ENCODE data around the gene FYCO1.
"Not testable (repeated sequence)": the region's sequence is repeated elsewhere in the genome, so short reads cannot be mapped to it uniquely, and the experiment has no call there.

FYCO1 gene

DNA sequence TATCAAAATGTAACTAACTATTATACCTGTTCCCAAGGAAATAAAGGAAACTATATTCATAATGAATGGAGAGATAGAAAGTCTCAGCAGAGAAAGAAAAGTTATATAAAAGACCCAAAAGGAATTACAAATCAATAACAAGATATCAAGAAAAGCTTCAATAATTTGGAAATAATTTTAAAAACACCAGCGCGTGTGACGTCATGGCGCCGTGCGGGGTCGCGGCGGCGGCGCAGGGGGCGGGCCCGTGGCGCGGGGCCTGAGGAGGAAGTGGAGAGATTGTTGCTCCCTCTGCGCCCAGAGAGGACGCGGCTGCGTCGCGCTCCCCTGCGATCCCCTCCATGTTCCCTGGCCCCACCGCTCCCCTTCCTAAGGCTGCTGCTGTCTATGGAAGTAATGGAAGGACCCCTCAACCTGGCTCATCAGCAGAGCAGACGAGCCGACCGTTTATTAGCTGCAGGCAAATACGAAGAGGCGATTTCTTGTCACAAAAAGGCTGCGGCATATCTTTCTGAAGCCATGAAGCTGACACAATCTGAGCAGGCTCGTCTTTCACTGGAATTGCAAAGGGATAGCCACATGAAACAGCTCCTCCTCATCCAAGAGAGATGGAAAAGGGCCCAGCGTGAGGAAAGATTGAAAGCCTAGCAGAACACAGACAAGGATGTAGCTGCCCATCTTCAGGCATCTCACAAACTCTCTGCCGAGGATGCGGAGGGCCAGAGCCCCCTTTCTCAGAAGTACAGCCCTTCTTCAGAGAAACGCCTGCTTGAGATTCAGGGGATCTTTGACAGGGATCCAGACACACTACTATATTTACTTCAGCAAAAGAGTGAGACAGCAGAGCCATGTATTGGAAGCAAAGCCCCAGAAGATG is 27.5 kb upstream of the FYCO1 start:
- in situ Hi-C loops (cut with MboI; ENCODE audit: low sequenced_read_pairs) = no loop called here
- no peak overlapping the region for H3K4me3 ChIP-seq
- no peak for DNase-seq (ENCODE audit: low spot score in 2 of 2)

GRCh38 chr3:46021516-46021915 is 25.9 kb upstream of the FYCO1 start:
- no peaks in the 10 kb centered on the region for H3K36me3 ChIP-seq (replicated peaks)
- in situ Hi-C loops (cut with MboI; ENCODE audit: low sequenced_read_pairs) = no loop called here
- no peaks in the 10 kb centered on the region for H3K4me1 ChIP-seq
- no peak for DNase-seq (ENCODE audit: low spot score in 2 of 2)
- peaks cover 5% of the 10 kb centered on the region; the same call in 1 of the 2 replicates for H3K27me3 ChIP-seq (ENCODE audit: low read depth)
- no peak overlapping the region for H3K4me3 ChIP-seq
- no peaks in the 10 kb centered on the region for H3K9me3 ChIP-seq

More for the DNA sequence above, 27.5 kb upstream of the FYCO1 start:
- no peaks in the 10 kb centered on the region for H3K36me3 ChIP-seq (replicated peaks)
- peaks cover 5% of the 10 kb centered on the region; the same call in 1 of the 2 replicates for H3K27me3 ChIP-seq (ENCODE audit: low read depth)
- no peaks in the 10 kb centered on the region for H3K4me1 ChIP-seq
- H3K9me3 ChIP-seq = no peaks in the 10 kb centered on the region

DNA sequence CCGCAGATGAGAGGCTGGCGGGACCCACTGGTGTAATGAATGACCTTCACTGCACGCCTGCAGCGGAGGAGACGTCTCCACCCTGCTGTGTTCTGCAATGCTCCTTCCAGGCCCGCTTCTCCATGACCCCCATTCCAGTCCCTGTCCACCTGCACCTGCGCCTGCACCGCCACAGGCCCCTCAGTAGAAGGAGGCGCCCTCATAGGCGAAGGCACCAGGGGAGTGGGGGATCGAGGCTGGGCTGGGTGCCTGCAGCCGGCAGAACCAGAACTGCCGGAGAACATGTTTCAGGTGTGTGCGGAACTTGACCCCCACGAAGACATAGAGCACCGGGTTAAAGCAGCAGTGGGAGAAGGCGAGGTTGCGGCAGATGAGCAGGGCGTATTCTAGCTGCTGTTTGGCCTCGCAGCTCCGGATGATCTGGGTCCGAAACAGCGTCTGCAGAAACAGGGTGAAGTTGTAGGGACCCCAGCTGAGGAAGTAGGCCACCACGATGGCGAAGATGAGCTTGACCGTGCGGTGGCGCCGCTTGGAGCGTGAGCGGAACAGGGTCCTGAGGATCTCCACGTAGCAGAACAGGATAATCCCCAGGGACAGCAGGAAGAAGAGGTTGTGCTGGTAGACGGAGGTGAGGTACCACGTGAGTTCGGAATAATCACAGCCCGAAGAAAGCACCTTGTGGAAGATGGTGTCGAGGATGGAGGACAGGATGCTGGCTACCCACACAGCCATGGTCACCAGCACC is 25.3 kb upstream of the FYCO1 start:
- Histone ChIP-seq H3K9me3 (no peaks in the 10 kb centered on the region), H3K27me3 (ENCODE audit: low read depth) (peaks cover 5% of the 10 kb centered on the region; the same call in 1 of the 2 replicates), H3K4me3 (no peak overlapping the region), H3K4me1 (no peaks in the 10 kb centered on the region), H3K36me3 (replicated peaks) (no peaks in the 10 kb centered on the region)
- in situ Hi-C loops (cut with MboI; ENCODE audit: low sequenced_read_pairs) = no loop called here
- DNase-seq (ENCODE audit: low spot score in 2 of 2) = no peak

DNA sequence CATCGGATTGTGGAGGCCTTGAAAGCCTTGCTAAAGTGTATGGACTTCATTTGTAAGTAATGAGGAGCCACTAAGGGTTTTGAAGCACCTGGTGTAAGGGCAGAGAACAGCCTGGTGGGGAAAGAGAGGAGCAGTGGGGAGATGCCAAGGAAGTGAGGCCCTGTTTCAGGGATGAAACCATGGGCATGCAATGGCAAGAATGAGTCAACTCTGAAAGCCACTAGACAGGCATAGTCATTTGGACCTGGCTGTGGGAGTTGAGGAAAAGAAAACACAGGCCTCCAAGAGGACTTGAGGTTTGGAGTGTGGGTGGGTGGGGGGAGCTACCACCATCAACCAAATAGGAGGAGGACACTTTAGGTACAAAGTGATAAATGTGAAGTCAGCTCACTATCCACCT is 24.1 kb upstream of the FYCO1 start:
- Histone ChIP-seq H3K27me3 (ENCODE audit: low read depth) (peaks cover 5% of the 10 kb centered on the region; the same call in 1 of the 2 replicates), H3K4me3 (no peak overlapping the region), H3K9me3 (no peaks in the 10 kb centered on the region), H3K36me3 (replicated peaks) (no peaks in the 10 kb centered on the region), H3K4me1 (no peaks in the 10 kb centered on the region)
- in situ Hi-C loops (cut with MboI; ENCODE audit: low sequenced_read_pairs) = no loop called here
- DNase-seq (ENCODE audit: low spot score in 2 of 2) = no peak

DNA sequence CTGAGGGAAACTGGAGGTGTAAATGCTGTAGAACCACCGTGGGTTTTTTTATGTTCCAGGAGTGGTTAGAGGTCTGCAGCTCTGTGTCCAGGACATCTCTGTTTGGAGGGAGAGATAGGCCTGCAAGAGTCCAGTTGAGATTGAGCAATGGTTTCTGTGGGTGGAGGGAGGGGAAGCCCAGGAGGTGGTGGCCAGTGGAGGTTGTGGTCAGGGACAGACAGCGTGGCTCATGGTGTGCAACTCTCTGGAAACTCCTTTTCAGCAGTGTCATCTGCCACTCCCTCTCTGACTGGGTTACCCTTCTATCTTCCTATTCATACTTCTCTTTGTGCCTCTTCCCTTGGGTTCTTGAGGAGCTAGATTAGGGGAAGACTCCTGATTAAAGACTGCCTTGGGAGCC is 22.1 kb upstream of the FYCO1 start:
- no peak for DNase-seq (ENCODE audit: low spot score in 2 of 2)
- no peaks in the 10 kb centered on the region for H3K4me1 ChIP-seq
- in situ Hi-C loops (cut with MboI; ENCODE audit: low sequenced_read_pairs) = no loop called here

GRCh38 chr3:46013316-46014094 is 17.9 kb upstream of the FYCO1 start:
- in situ Hi-C loops (cut with MboI; ENCODE audit: low sequenced_read_pairs) = no loop called here

More for the DNA sequence above, 22.1 kb upstream of the FYCO1 start:
- Histone ChIP-seq H3K27me3 (ENCODE audit: low read depth) (no peaks in the 10 kb centered on the region), H3K4me3 (no peak overlapping the region), H3K9me3 (no peaks in the 10 kb centered on the region), H3K36me3 (replicated peaks) (no peaks in the 10 kb centered on the region)

DNA sequence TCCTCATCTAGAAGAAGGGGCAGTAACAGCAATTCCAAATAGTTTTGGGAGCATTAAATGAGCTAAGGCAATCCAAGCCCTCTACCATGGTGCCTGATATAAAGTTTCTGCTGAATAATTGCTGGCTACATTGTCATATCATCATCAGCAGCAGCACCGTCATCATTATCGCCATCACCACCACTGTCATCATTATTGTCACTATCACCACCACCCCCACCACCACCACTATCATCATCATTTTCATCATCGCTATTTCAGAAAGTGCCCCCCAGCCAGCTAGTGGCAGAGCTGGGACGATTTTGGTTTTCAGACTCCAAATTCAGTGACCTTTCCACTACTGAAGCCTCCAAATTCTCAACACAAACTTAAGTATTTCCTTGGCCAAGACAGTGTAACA is 16.6 kb upstream of the FYCO1 start:
- in situ Hi-C loops (cut with MboI; ENCODE audit: low sequenced_read_pairs) = no loop called here
- H3K9me3 ChIP-seq = no peaks in the 10 kb centered on the region
- no peaks in the 10 kb centered on the region for H3K36me3 ChIP-seq (replicated peaks)
- H3K4me1 ChIP-seq = no peaks in the 10 kb centered on the region
- no peak for DNase-seq (ENCODE audit: low spot score in 2 of 2)
- H3K4me3 ChIP-seq = no peak overlapping the region
- H3K27me3 ChIP-seq (ENCODE audit: low read depth) = no peaks in the 10 kb centered on the region

More at GRCh38 chr3:46013316-46014094, 17.9 kb upstream of the FYCO1 start:
- no peak overlapping the region for H3K4me3 ChIP-seq
- H3K4me1 ChIP-seq = no peaks in the 10 kb centered on the region
- H3K9me3 ChIP-seq = no peaks in the 10 kb centered on the region
- H3K27me3 ChIP-seq (ENCODE audit: low read depth) = no peaks in the 10 kb centered on the region
- no peak for DNase-seq (ENCODE audit: low spot score in 2 of 2)
- no peaks in the 10 kb centered on the region for H3K36me3 ChIP-seq (replicated peaks)

DNA sequence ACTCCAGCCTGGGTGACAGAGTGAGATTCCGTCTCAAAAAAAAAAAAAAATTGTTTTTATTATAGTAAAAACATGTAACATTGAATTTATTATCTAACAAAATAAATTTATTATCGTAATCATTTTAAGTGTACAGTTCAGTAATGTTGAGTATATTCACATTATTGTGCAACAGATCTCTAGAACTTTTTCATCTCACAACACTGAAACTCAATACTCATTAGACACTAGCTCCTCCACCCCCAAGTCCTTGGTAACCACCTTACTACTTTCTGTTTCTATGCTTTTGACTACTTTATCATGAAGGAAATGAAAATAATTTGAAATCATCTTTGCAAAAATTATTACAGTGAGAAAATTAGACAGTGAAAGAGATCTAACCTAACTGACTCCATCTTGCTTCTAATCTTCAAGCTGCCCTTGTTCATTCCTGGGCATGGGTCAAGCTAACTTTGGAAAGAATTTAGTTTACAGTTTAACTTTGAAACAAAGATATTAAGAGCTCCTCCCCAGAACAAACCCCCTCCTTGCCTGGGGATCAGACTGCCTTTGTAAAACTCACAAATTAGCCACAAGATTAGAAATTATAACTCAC is 15.0 kb upstream of the FYCO1 start:
- Histone ChIP-seq H3K27me3 (ENCODE audit: low read depth) (0 out of 2 replicates have a peak, but pooled peaks cover 2% of the 10 kb centered on the region), H3K36me3 (replicated peaks) (no peaks in the 10 kb centered on the region), H3K4me1 (no peaks in the 10 kb centered on the region), H3K9me3 (no peaks in the 10 kb centered on the region), H3K4me3 (no peak overlapping the region)
- DNase-seq (ENCODE audit: low spot score in 2 of 2) = no peak
- in situ Hi-C loops (cut with MboI; ENCODE audit: low sequenced_read_pairs) = no loop called here

DNA sequence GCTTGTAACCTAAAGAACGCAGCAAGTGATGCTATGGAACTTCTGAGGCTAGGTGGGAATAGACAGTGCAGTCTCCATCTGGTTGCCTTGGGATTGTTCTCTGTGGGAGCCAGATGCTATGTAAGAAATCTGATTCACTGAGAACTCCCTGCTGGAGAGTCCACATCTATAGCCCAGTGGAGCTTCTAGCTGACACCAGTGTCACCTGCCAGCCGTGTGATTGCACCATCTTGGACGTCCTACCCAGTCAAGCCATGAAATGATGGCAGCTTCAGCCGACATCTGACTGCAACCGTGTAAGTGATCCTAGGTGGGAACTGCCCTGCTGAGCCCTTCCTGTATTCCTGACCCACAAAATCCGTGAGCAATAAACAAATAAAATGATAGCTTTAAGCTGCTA is 12.4 kb upstream of the FYCO1 start:
- no peak for DNase-seq (ENCODE audit: low spot score in 2 of 2)
- in situ Hi-C loops (cut with MboI; ENCODE audit: low sequenced_read_pairs) = no loop called here
- Histone ChIP-seq H3K9me3 (no peaks in the 10 kb centered on the region), H3K36me3 (replicated peaks) (no peaks in the 10 kb centered on the region), H3K4me3 (no peak overlapping the region), H3K4me1 (no peaks in the 10 kb centered on the region), H3K27me3 (ENCODE audit: low read depth) (0 out of 2 replicates have a peak, but pooled peaks cover 2% of the 10 kb centered on the region)

DNA sequence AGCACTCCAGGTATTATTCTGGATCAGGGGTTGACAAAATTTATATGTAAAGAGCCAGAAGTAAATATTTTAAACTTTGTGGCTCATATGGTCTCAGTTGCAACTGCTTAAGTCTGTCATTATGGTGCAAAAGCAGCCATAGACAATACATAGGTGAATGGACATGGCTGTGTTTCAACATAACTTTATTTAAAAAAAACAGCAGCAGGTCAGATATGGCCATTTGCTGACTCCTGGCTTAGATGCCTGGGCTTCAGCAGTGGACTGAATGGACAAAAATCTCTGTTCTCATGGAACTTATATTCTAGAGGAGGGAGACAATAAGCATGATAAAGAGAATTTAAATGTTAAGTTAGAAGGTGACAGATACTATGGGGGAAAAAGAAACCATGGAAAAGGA is 11.7 kb upstream of the FYCO1 start:
- H3K4me1 ChIP-seq = no peaks in the 10 kb centered on the region
- DNase-seq (ENCODE audit: low spot score in 2 of 2) = no peak
- H3K4me3 ChIP-seq = no peak overlapping the region
- H3K36me3 ChIP-seq (replicated peaks) = no peaks in the 10 kb centered on the region
- H3K9me3 ChIP-seq = no peaks in the 10 kb centered on the region
- 0 out of 2 replicates have a peak, but pooled peaks cover 2% of the 10 kb centered on the region for H3K27me3 ChIP-seq (ENCODE audit: low read depth)
- in situ Hi-C loops (cut with MboI; ENCODE audit: low sequenced_read_pairs) = no loop called here

DNA sequence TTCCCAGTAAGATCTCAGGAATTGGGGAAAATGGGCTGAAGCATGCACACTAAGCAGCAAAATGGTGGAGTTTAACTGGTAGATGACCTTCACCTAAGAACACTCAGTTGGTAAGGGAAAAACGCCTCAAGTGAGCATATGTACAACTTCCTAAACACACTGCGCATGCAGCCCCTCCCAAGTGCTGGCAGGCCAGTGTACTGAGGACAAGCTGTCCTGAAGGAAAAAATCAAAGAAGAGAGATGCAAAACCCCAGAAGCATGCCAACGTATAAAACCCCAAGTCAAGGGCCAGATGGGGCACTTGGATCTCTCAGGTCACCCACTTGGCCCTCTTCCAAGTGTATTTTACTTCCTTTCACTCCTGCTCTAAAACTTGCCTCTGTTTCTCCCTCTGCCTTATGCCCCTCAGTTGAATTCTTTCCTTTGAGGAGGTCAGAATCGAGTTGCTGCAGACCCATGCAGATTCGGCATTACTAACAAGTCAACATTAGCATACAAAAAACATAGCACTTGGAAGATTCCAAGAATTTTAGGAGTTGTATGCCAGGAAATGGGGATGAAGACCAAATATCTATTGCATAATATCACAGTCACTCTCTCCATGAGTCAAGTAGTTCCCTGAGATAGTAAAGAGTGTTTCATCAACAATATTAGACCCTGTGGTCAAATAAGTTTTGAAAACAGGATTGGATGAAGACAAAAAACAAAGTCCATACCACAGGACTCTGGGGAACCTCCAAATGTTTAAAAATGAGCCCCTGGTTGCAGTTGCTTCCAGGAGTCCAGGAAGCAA is 10.8 kb upstream of the FYCO1 start:
- DNase-seq (ENCODE audit: low spot score in 2 of 2) = no peak
- H3K4me3 ChIP-seq = no peak overlapping the region
- in situ Hi-C loops (cut with MboI; ENCODE audit: low sequenced_read_pairs) = no loop called here
- H3K36me3 ChIP-seq (replicated peaks) = no peaks in the 10 kb centered on the region
- H3K9me3 ChIP-seq = no peaks in the 10 kb centered on the region
- no peaks in the 10 kb centered on the region for H3K4me1 ChIP-seq
- H3K27me3 ChIP-seq (ENCODE audit: low read depth) = 0 out of 2 replicates have a peak, but pooled peaks cover 2% of the 10 kb centered on the region

- H3K36me3 ChIP-seq (replicated peaks); H3K9me3 ChIP-seq; H3K4me1 ChIP-seq; H3K4me3 ChIP-seq; H3K27me3 ChIP-seq (ENCODE audit: low read depth); in situ Hi-C loops (cut with MboI; ENCODE audit: low sequenced_read_pairs); DNase-seq (ENCODE audit: low spot score in 2 of 2): not testable (repeated sequence)
These were observed 8.1 kb upstream of the FYCO1 start for GRCh38 chr3:46003706-46004105.
